ENCODE results near the gene NSFL1C.

NSFL1C gene

GRCh38 chr20:1417273-1417672, 49.4 kb downstream of the NSFL1C start:
- H3K4me2 ChIP-seq (ENCODE audit: low read length): no peak overlapping the region
- TF ChIP-seq EZH2phosphoT487 (IDR thresholded peaks at IDR 0.05; ENCODE audit: borderline replicate concordance, low read length) (no peak), CTCF (IDR thresholded peaks at IDR 0.05; ENCODE audit: low read depth, low read length, poor library complexity, severe bottlenecking) (no peak)
- peaks cover 12% of the 10 kb centered on the region; the same call in 1 of the 2 replicates for H3K9me3 ChIP-seq (ENCODE audit: control insufficient read depth, insufficient read depth, low read length)
- H3K27ac ChIP-seq (ENCODE audit: low read depth, low read length): no peak overlapping the region
- peaks cover 4% of the 10 kb centered on the region; the same call in 1 of the 2 replicates for H3K27me3 ChIP-seq (ENCODE audit: control insufficient read depth, low read length)
- no peaks in the 10 kb centered on the region for H4K20me1 ChIP-seq (ENCODE audit: control insufficient read depth, insufficient read depth, low read depth, low read length)
- no peak overlapping the region for H3K4me3 ChIP-seq (ENCODE audit: low read length)
- no peaks in the 10 kb centered on the region for H3F3A ChIP-seq (ENCODE audit: control insufficient read depth, insufficient read depth)
- no peaks in the 10 kb centered on the region for H3K36me3 ChIP-seq (ENCODE audit: control insufficient read depth, low read length)
- H3K9me2 ChIP-seq (replicated peaks; ENCODE audit: control insufficient read depth, low read length): no peaks in the 10 kb centered on the region
- no peaks in the 10 kb centered on the region for H3K4me1 ChIP-seq (ENCODE audit: control insufficient read depth, low read length)
- no peaks in the 10 kb centered on the region for H3K79me2 ChIP-seq (ENCODE audit: control insufficient read depth, low read length)

GRCh38 chr20:1415667-1416468, 50.8 kb downstream of the NSFL1C start:
- H3K27me3 ChIP-seq (ENCODE audit: control insufficient read depth, low read length): peaks cover 5% of the 10 kb centered on the region; the same call in 1 of the 2 replicates
- no peak for TF ChIP-seq CTCF (IDR thresholded peaks at IDR 0.05; ENCODE audit: low read depth, low read length, poor library complexity, severe bottlenecking)
- no peak for TF ChIP-seq EZH2phosphoT487 (IDR thresholded peaks at IDR 0.05; ENCODE audit: borderline replicate concordance, low read length)

GRCh38 chr20:1414982-1415381, 51.7 kb downstream of the NSFL1C start:
- peaks cover 8% of the 10 kb centered on the region; the same call in 1 of the 2 replicates for H3K9me3 ChIP-seq (ENCODE audit: control insufficient read depth, insufficient read depth, low read length)
- no peaks in the 10 kb centered on the region for H3K79me2 ChIP-seq (ENCODE audit: control insufficient read depth, low read length)
- no peaks in the 10 kb centered on the region for H3F3A ChIP-seq (ENCODE audit: control insufficient read depth, insufficient read depth)
- H3K27ac ChIP-seq (ENCODE audit: low read depth, low read length): no peak overlapping the region
- H3K4me1 ChIP-seq (ENCODE audit: control insufficient read depth, low read length): no peaks in the 10 kb centered on the region
- TF ChIP-seq EZH2phosphoT487 (IDR thresholded peaks at IDR 0.05; ENCODE audit: borderline replicate concordance, low read length) (no peak), CTCF (IDR thresholded peaks at IDR 0.05; ENCODE audit: low read depth, low read length, poor library complexity, severe bottlenecking) (no peak)
- H3K36me3 ChIP-seq (ENCODE audit: control insufficient read depth, low read length): no peaks in the 10 kb centered on the region
- H3K4me3 ChIP-seq (ENCODE audit: low read length): no peak overlapping the region
- peaks cover 5% of the 10 kb centered on the region; the same call in 1 of the 2 replicates for H3K27me3 ChIP-seq (ENCODE audit: control insufficient read depth, low read length)
- H3K9me2 ChIP-seq (replicated peaks; ENCODE audit: control insufficient read depth, low read length): no peaks in the 10 kb centered on the region
- no peaks in the 10 kb centered on the region for H4K20me1 ChIP-seq (ENCODE audit: control insufficient read depth, insufficient read depth, low read depth, low read length)
- no peak overlapping the region for H3K4me2 ChIP-seq (ENCODE audit: low read length)

More at GRCh38 chr20:1415667-1416468, 50.8 kb downstream of the NSFL1C start:
- no peaks in the 10 kb centered on the region for H3K36me3 ChIP-seq (ENCODE audit: control insufficient read depth, low read length)
- no peaks in the 10 kb centered on the region for H3K79me2 ChIP-seq (ENCODE audit: control insufficient read depth, low read length)
- H4K20me1 ChIP-seq (ENCODE audit: control insufficient read depth, insufficient read depth, low read depth, low read length): no peaks in the 10 kb centered on the region
- no peaks in the 10 kb centered on the region for H3K4me1 ChIP-seq (ENCODE audit: control insufficient read depth, low read length)
- no peaks in the 10 kb centered on the region for H3K9me2 ChIP-seq (replicated peaks; ENCODE audit: control insufficient read depth, low read length)
- H3K4me2 ChIP-seq (ENCODE audit: low read length): no peak overlapping the region
- no peak overlapping the region for H3K4me3 ChIP-seq (ENCODE audit: low read length)
- no peak overlapping the region for H3K27ac ChIP-seq (ENCODE audit: low read depth, low read length)
- H3K9me3 ChIP-seq (ENCODE audit: control insufficient read depth, insufficient read depth, low read length): peaks cover 12% of the 10 kb centered on the region; the same call in 1 of the 2 replicates
- H3F3A ChIP-seq (ENCODE audit: control insufficient read depth, insufficient read depth): no peaks in the 10 kb centered on the region

All from DOHH2 (cell line).